Fibroblast of the aortic adventitia (primary cell): Measurements from ENCODE around the gene PLEKHM3. TPM values are rescaled to one million over a fixed set of nuclear protein-coding genes. Genes with fewer than 3 reads are reported as not detected.

Experiments used
- DNase-seq: peaks from one replicate; pipeline ENCODE4 v3.0.0-alpha.2; 2010; ENCODE audit warnings: low read depth
- H3K4me3 ChIP-seq: 2 replicates; pipeline ENCODE4 v1.5.1; 2011; ENCODE audit warnings: low read depth, mild to moderate bottlenecking, control low read depth, low read length, moderate library complexity
- total RNA-seq: library from RNA; depleted of rRNA; stranded (reverse); fragments of >200 nt; gene quantifications from 2 replicates; pipeline ENCODE4 v1.2.3, GENCODE V29; 2012; ENCODE audit warnings: low replicate concordance
- TF ChIP-seq, protein P1 (sequence below): IDR thresholded peaks from 2 replicates; pipeline ENCODE4 v1.5.1; 2011; ENCODE audit warnings: mild to moderate bottlenecking, low read length, control low read depth, inconsistent platforms; ENCODE audit not compliant: insufficient read depth

Gene PLEKHM3
- total RNA-seq, 1 donor: 15.1 TPM

DNA sequence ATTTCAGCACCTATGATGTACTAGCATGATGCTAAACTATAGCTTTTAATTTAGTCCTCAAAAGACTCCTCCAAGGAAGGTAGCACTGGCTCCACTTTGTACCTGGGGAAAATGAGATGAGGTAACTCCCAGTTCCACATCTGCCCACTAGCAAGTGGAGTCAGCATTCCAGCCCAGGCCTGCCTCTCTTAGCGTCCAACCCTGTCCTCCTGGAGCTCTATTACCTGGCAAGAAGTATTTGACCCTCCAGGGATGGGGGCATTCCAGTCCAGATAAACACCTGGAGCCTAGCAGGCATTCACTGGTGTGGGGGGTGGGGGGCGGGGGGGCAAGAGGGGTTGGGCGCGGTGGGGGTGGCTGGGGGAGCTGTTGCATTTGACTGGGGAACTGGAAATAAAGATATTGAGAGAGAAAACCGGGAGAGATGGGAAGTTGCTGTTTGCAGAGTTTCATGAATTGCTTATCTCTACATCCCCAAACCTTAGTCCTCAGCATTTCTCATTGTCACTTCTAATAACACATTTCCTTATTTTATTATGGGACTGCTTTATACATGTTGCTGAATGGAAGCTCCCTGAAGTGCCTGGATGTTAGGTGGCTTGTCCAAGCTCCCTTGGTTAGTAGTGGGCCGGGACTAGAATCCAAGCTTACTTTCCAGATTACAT is 233.6 kb downstream of the PLEKHM3 start:
- no peak for DNase-seq
- TF ChIP-seq, protein P1, sequence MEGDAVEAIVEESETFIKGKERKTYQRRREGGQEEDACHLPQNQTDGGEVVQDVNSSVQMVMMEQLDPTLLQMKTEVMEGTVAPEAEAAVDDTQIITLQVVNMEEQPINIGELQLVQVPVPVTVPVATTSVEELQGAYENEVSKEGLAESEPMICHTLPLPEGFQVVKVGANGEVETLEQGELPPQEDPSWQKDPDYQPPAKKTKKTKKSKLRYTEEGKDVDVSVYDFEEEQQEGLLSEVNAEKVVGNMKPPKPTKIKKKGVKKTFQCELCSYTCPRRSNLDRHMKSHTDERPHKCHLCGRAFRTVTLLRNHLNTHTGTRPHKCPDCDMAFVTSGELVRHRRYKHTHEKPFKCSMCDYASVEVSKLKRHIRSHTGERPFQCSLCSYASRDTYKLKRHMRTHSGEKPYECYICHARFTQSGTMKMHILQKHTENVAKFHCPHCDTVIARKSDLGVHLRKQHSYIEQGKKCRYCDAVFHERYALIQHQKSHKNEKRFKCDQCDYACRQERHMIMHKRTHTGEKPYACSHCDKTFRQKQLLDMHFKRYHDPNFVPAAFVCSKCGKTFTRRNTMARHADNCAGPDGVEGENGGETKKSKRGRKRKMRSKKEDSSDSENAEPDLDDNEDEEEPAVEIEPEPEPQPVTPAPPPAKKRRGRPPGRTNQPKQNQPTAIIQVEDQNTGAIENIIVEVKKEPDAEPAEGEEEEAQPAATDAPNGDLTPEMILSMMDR: no peak
- H3K4me3 ChIP-seq: no peak overlapping the region

DNA sequence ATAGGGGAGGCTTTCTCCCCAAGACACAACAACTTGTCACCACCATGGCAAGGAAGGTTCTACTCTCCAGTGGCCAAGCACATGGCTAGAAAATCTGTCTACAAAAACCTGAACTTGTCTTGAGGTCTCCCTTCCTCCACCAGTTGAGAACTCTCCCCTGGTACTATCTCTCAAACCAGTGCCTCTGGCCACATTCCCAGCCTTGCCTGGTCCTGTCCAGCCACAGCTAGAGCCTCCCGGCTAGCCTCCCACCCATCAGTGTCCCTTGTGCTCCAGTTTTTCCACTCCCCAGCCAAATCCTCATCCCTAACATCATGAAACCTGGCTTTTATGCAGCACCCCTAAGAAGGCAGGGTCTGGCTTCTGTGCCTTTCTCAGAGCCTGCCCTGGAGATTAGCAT is 234.4 kb downstream of the PLEKHM3 start:
- H3K4me3 ChIP-seq: no peak overlapping the region
- DNase-seq: no peak
- TF ChIP-seq, protein P1: no peak

DNA sequence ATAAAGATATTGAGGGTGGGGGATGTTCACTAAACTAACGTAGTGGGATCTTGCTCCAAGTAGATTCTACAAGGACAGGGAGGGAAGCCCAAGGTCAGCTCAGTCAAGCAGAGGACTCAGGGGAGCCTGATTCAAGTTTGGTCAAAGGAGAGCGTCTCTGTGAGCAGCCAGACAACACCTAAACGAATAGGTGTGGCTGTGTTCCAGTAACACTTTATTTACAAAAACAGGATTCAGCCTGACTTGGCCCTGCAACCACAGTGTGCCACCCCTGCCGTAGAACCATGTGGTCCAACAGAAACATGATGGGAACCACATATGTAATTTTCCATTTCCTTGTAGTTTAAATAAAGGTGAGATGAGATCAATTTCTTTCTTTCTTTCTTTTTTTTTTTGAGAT is 237.5 kb downstream of the PLEKHM3 start:
- H3K4me3 ChIP-seq: no peak overlapping the region
- no peak for DNase-seq
- TF ChIP-seq, protein P1: no peak

DNA sequence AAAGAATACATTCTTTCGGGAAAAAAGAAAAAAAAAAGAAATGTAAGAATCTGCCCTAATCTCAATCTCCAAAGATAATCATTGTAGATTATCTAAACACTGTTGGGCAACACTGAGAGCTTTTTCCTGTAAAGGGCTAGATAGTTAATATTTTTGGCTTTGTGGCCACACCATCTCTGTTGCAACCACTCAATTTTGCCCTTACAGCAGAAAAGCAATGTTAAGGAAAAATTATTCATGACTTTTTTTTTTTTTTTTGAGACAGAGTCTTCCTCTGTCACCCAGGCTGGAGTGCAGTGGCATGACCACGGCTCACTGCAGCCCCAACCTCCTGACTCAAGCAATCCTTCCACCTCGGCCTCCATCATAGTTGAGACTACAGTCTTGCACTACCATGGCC is 238.3 kb downstream of the PLEKHM3 start:
- TF ChIP-seq, protein P1: no peak
- DNase-seq: no peak
- no peak overlapping the region for H3K4me3 ChIP-seq

DNA sequence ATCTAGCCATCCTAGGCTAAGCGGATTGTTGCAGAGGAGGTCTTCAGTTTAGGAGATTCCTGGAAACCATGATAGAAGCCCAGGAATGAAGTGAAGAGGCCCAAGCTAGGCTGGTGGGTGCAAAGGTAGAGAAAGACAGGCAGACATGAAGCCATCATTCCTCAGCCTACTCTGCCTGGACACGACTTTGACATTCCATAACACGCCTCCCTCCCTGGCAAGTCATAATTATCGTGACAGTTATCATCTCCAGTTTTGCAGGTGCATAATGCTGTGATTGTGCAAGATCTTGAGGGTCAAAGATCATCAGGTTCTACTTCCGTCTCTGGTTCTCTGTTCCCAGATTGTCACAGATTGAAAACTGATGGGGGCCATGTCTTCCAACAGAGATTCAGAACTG is 240.4 kb downstream of the PLEKHM3 start:
- H3K4me3 ChIP-seq: no peak overlapping the region
- no peak for DNase-seq
- TF ChIP-seq, protein P1: no peak

DNA sequence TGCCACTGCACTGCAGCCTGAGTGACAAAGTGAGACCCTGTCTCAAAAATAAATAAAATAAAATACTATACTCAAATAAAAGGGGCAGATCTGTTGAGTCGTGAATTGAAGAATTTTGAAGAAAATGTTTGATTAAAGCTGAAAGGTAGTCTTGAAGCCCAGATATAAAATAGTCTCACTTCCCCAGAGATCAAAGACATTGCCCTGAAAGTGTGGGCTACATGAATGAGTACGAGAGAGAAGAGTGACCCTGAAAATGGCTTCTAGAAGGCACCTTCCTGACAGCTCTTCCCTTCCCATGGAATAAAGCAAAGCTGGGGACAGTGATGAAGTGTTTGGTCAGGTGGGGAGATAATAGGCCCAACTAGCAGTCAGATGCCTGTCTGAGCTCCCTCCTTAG is 241.8 kb downstream of the PLEKHM3 start:
- H3K4me3 ChIP-seq: no peak overlapping the region
- no peak for DNase-seq
- TF ChIP-seq, protein P1: no peak

DNA sequence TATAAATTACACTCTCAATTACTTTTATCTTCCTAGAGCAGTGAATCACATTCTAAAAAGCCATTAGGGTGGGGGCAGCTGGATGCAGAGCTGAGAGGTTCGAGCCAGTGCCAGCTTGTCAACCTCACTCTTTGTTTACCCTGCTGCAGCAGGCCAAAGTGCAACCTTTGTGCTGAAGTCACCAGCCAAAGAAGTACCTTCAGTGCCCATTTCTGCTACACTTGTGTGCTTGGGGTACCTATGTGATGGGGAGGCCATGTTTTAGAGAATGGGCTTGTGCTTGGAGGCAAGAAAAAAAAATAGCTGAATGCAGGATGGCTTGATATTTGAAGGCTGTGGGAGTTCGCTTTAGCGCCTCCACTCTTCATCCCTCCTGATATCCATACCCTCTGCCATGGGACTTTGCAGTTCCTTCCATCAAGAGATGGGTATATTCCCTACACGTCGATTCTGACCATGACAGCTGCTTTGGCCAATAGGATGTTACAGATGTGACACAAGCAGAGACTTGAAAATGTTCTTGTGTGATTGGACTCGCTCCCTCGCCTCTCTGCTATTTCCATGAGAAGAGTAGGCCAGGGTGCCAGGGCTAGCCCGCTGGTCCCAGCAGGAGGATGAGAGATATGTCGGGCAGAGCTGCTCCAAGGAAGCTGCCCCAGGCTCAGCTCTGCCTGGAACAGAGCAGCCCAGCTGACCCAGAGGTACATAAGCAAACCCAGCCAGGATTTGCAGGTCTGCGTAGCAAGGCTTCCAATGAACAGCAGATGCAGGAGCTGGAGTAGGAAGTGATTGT is 242.9 kb downstream of the PLEKHM3 start:
- TF ChIP-seq, protein P1: no peak
- DNase-seq: no peak
- H3K4me3 ChIP-seq: no peak overlapping the region
